Measurements from ENCODE around the gene DLG5.
"Not testable (repeated sequence)": the region's sequence is repeated elsewhere in the genome, so short reads cannot be mapped to it uniquely, and the experiment has no call there.

DLG5 gene

GRCh38 chr10:77794256-77795142 lies 132.1 kb downstream of the DLG5 start:
- no peak for DNase-seq (ENCODE audit: low read depth in 3 of 3)

GRCh38 chr10:77793831-77794230 lies 132.7 kb downstream of the DLG5 start:
- DNase-seq (ENCODE audit: low read depth in 3 of 3): no peak

GRCh38 chr10:77792155-77792554 lies 134.4 kb downstream of the DLG5 start:
- no peak for DNase-seq (ENCODE audit: low read depth in 3 of 3)

- DNase-seq (ENCODE audit: low read depth in 3 of 3): no peak
Measured at GRCh38 chr10:77791506-77791905, 135.0 kb downstream of the DLG5 start.

- no peak for DNase-seq (ENCODE audit: low read depth in 3 of 3)
Measured at GRCh38 chr10:77789861-77790260, 136.7 kb downstream of the DLG5 start.

GRCh38 chr10:77789016-77789415 lies 137.5 kb downstream of the DLG5 start:
- DNase-seq (ENCODE audit: low read depth in 3 of 3): no peak

GRCh38 chr10:77788496-77789010 lies 138.0 kb downstream of the DLG5 start:
- DNase-seq (ENCODE audit: low read depth in 3 of 3): no peak

GRCh38 chr10:77787440-77787839 lies 139.1 kb downstream of the DLG5 start:
- DNase-seq (ENCODE audit: low read depth in 3 of 3): no peak

- DNase-seq (ENCODE audit: low read depth in 3 of 3): no peak
Measured at GRCh38 chr10:77784856-77785255, 141.7 kb downstream of the DLG5 start.

- DNase-seq (ENCODE audit: low read depth in 3 of 3): no peak
Measured at GRCh38 chr10:77782328-77783061, 144.1 kb downstream of the DLG5 start.

GRCh38 chr10:77781451-77782327 lies 144.9 kb downstream of the DLG5 start:
- no peak for DNase-seq (ENCODE audit: low read depth in 3 of 3)

- no peak for DNase-seq (ENCODE audit: low read depth in 3 of 3)
Measured at GRCh38 chr10:77780180-77780579, 146.4 kb downstream of the DLG5 start.

GRCh38 chr10:77776487-77776886 lies 150.1 kb downstream of the DLG5 start:
- DNase-seq (ENCODE audit: low read depth in 3 of 3): no peak

- DNase-seq (ENCODE audit: low read depth in 3 of 3): no peak
Measured at GRCh38 chr10:77774940-77775391, 151.6 kb downstream of the DLG5 start.

- DNase-seq (ENCODE audit: low read depth in 3 of 3): no peak
Measured at GRCh38 chr10:77773631-77774426, 152.7 kb downstream of the DLG5 start.

GRCh38 chr10:77772852-77773600 lies 153.5 kb downstream of the DLG5 start:
- DNase-seq (ENCODE audit: low read depth in 3 of 3): not testable (repeated sequence)

- DNase-seq (ENCODE audit: low read depth in 3 of 3): no peak
Measured at GRCh38 chr10:77771851-77772250, 154.7 kb downstream of the DLG5 start.

- DNase-seq (ENCODE audit: low read depth in 3 of 3): no peak
Measured at GRCh38 chr10:77771450-77771849, 155.1 kb downstream of the DLG5 start.

- no peak for DNase-seq (ENCODE audit: low read depth in 3 of 3)
Measured at GRCh38 chr10:77770868-77771175, 155.7 kb downstream of the DLG5 start.

Data from stimulated activated CD4-positive, alpha-beta T cell treated with anti-CD3 and anti-CD28 coated beads, TNF-alpha, amount 100 ng/mL, for 4 hours (primary cell).